K562 (cell line): ENCODE results near the gene ETS1. TPM values are rescaled to one million over a fixed set of nuclear protein-coding genes. Genes with fewer than 3 reads are reported as not detected.

Experiments used
- ATAC-seq: fragments of 200-7000 bp; cut with Tn5 transposase; 3 replicates; pipeline ENCODE4 v1.9.1; 2020; ENCODE audit warnings: moderate library complexity
- BruUV-seq: library from RNA; stranded (reverse); fragments of 400-500 nt; replicated peaks from 2 replicates; lab custom pipeline; 2021; lab: Mats Ljungman, UMichigan
- CTCF ChIA-PET: fragments of 300-600 bp; formaldehyde crosslinking; extraction: SDS; loops from one replicate; lab custom pipeline; 2021; ENCODE audit warnings: low intra/inter-chr PET ratio; lab: Yijun Ruan, JAX
- POLR2A ChIA-PET: fragments of 300-600, 350-650 bp; sonication (Branson Sonifier 250); formaldehyde crosslinking; extraction: SDS; loops from one replicate; lab custom pipeline; 2021; ENCODE audit warnings: antibody characterized with exemption, inconsistent platforms; lab: Yijun Ruan, JAX
- DNase-seq, 4 experiments: peaks; one replicate each; pipeline versions ENCODE4 v3.0.0 to v3.0.0-alpha.2; 2011 to 2018; ENCODE audit warnings: low spot score in 3 of 4, mixed read lengths in 3 of 4; ENCODE audit errors: extremely low read depth in 1 of 4
- FAIRE-seq: peaks from 2 replicates; lab custom pipeline; 2011; peaks lifted over from hg19 to GRCh38; lab: Jason Lieb, UNC
- H2AFZ ChIP-seq: 2 replicates; pipeline ENCODE4 v1.6.0; 2011; ENCODE audit warnings: low read depth, low read length, control low read depth, inconsistent platforms
- H3K27ac ChIP-seq: fragments of 200-600 bp; 3 replicates; pipeline ENCODE4 v1.8.0; 2011; ENCODE audit warnings: low read depth, mild to moderate bottlenecking, control low read depth, inconsistent platforms, low read length, moderate library complexity, mixed read lengths; ENCODE audit errors: extremely low read depth
- H3K27me3 ChIP-seq, 2 experiments: fragments of 300-600 bp in 1 of 2; 2 replicates in 1 of 2; 3 replicates in 1 of 2; pipeline versions ENCODE4 v1.6.0 to v1.8.0; 2011; ENCODE audit warnings: inconsistent platforms in 2 of 2, low read length in 2 of 2, mild to moderate bottlenecking in 1 of 2, mixed read lengths in 1 of 2, moderate library complexity in 1 of 2; ENCODE audit not compliant: control insufficient read depth in 2 of 2, insufficient read depth in 2 of 2
- H3K36me3 ChIP-seq: fragments of 300-600 bp; 3 replicates; pipeline ENCODE4 v1.8.0; 2011; ENCODE audit warnings: mild to moderate bottlenecking, low read length, inconsistent platforms; ENCODE audit not compliant: control insufficient read depth, insufficient read depth
- H3K4me1 ChIP-seq, 2 experiments: fragments of 200-600 bp in 1 of 2; replicated peaks in 1 of 2; 2 replicates in 1 of 2; 3 replicates in 1 of 2; pipeline versions ENCODE4 v1.5.1 to v1.8.0; 2011; ENCODE audit warnings: inconsistent platforms in 2 of 2, low read length in 2 of 2, mild to moderate bottlenecking in 1 of 2, mixed read lengths in 1 of 2, moderate library complexity in 1 of 2; ENCODE audit not compliant: control insufficient read depth in 2 of 2, insufficient read depth in 2 of 2
- H3K4me2 ChIP-seq: 2 replicates; pipeline ENCODE4 v1.6.1; 2011; ENCODE audit warnings: low read length, control low read depth, inconsistent platforms, mixed read lengths; ENCODE audit not compliant: insufficient read depth
- H3K4me3 ChIP-seq: fragments of 200-600 bp; sonication (generic), shearing (Covaris generic); 2 replicates; pipeline ENCODE4 v1.5.1; 2016; ENCODE audit warnings: control low read depth, inconsistent platforms
- H3K79me2 ChIP-seq: fragments of 200-600 bp; 3 replicates; pipeline ENCODE4 v1.8.0; 2011; ENCODE audit warnings: low read length, inconsistent platforms; ENCODE audit not compliant: control insufficient read depth, insufficient read depth
- H3K9ac ChIP-seq, 2 experiments: 2 replicates each; pipeline versions ENCODE4 v1.6.0 to v1.6.1; 2011; ENCODE audit warnings: low read depth in 2 of 2, low read length in 2 of 2, control low read depth in 1 of 2, inconsistent platforms in 1 of 2, mild to moderate bottlenecking in 1 of 2, mixed read lengths in 1 of 2; ENCODE audit not compliant: insufficient read depth in 1 of 2
- H3K9me1 ChIP-seq: one replicate; pipeline ENCODE4 v1.6.0; 2011; ENCODE audit warnings: inconsistent platforms, mild to moderate bottlenecking, low read length, moderate library complexity; ENCODE audit not compliant: control insufficient read depth, insufficient read depth
- H3K9me3 ChIP-seq: replicated peaks from 2 replicates; pipeline ENCODE4 v1.5.1; 2011; ENCODE audit warnings: low read depth, low read length, inconsistent platforms; ENCODE audit not compliant: control insufficient read depth, insufficient read depth
- H4K20me1 ChIP-seq: replicated peaks from 2 replicates; pipeline ENCODE4 v1.6.1; 2011; ENCODE audit warnings: low read length, inconsistent platforms, mixed read lengths; ENCODE audit not compliant: control insufficient read depth, insufficient read depth
- CBX5 ChIP-seq: IDR thresholded peaks from 2 replicates; pipeline ENCODE4 v1.6.1; 2014; ENCODE audit warnings: low read depth, borderline replicate concordance
- CHD4 ChIP-seq: fragments of 200-600 bp; sonication (generic); IDR thresholded peaks from 3 replicates; pipeline ENCODE4 v1.6.1; 2012; ENCODE audit warnings: low read depth, mild to moderate bottlenecking, mixed read lengths, low read length, inconsistent platforms; ENCODE audit not compliant: insufficient read depth, insufficient replicate concordance, poor library complexity, severe bottlenecking
- ELF4 ChIP-seq: fragments of 450-650 bp; formaldehyde crosslinking; IDR thresholded peaks from 2 replicates; pipeline ENCODE4 v1.4.0; 2022; ENCODE audit warnings: missing genetic modification characterization
- FOS ChIP-seq: IDR thresholded peaks from 3 replicates; pipeline ENCODE4 v1.6.1; 2011; ENCODE audit not compliant: insufficient read length; ENCODE audit errors: extremely low read depth
- MEF2D ChIP-seq: conservative IDR thresholded peaks from 2 replicates; pipeline ENCODE4 v1.6.1; 2016; ENCODE audit warnings: low read depth, missing genetic modification characterization, missing compliant biosample characterization
- NFE2 ChIP-seq: IDR thresholded peaks from 2 replicates; pipeline ENCODE4 v1.6.1; 2014; ENCODE audit warnings: antibody characterized with exemption, low read depth
- POLR3A ChIP-seq: IDR thresholded peaks from 2 replicates; pipeline ENCODE4 v1.6.1; 2011; ENCODE audit warnings: borderline replicate concordance, mild to moderate bottlenecking, moderate library complexity; ENCODE audit not compliant: insufficient read length, insufficient read depth; ENCODE audit errors: extremely low read depth
- PTRF ChIP-seq: fragments of 450-650 bp; IDR thresholded peaks from 2 replicates; pipeline ENCODE4 v1.6.1; 2016; ENCODE audit warnings: mild to moderate bottlenecking, missing genetic modification characterization, missing compliant biosample characterization
- RAD21 ChIP-seq, 2 experiments: fragments of 250-450 bp in 1 of 2; fragments of 450-650 bp in 1 of 2; sonication (Bioruptor Pico) in 1 of 2; formaldehyde crosslinking in 1 of 2; IDR thresholded peaks in 1 of 2; conservative IDR thresholded peaks in 1 of 2; 2 replicates each; pipeline versions ENCODE4 v1.4.0 to v1.8.0; 2020 to 2022; ENCODE audit warnings: mild to moderate bottlenecking in 2 of 2, moderate library complexity in 1 of 2
- TCF3 ChIP-seq: sonication (generic); formaldehyde crosslinking; IDR thresholded peaks from 2 replicates; pipeline ENCODE4 v1.4.0; 2020; ENCODE audit warnings: mild to moderate bottlenecking, missing genetic modification reagents
- TOE1 ChIP-seq, 2 experiments: fragments of 450-650 bp in 1 of 2; sonication (generic) in 1 of 2; formaldehyde crosslinking in 1 of 2; IDR thresholded peaks; 2 replicates each; pipeline versions ENCODE4 v1.7.1 to v1.8.0; 2016 to 2022; ENCODE audit warnings: borderline replicate concordance in 2 of 2, mild to moderate bottlenecking in 2 of 2, antibody characterized with exemption in 1 of 2, inconsistent platforms in 1 of 2, low read depth in 1 of 2, missing genetic modification reagents in 1 of 2, moderate library complexity in 1 of 2
- ZBTB12 ChIP-seq: fragments of 250-450 bp; sonication (Bioruptor Pico); IDR thresholded peaks from 2 replicates; pipeline ENCODE4 v1.4.0; 2020
- ZBTB33 ChIP-seq: sonication (generic); formaldehyde crosslinking; IDR thresholded peaks from 2 replicates; pipeline ENCODE4 v1.8.1; 2023; ENCODE audit warnings: mild to moderate bottlenecking, missing genetic modification reagents
- ZFP1 ChIP-seq: fragments of 450-650 bp; formaldehyde crosslinking; IDR thresholded peaks from 2 replicates; pipeline ENCODE4 v1.4.0; 2020; ENCODE audit warnings: mild to moderate bottlenecking, mixed read lengths
- ZNF707 ChIP-seq: fragments of 250-450 bp; sonication (Bioruptor Pico); conservative IDR thresholded peaks from 2 replicates; pipeline ENCODE4 v1.8.0; 2022; ENCODE audit warnings: inconsistent platforms, mild to moderate bottlenecking, moderate library complexity
- ZNF778 ChIP-seq: fragments of 450-650 bp; formaldehyde crosslinking; IDR thresholded peaks from 2 replicates; pipeline ENCODE4 v1.4.0; 2020; ENCODE audit warnings: mild to moderate bottlenecking, moderate library complexity
- WGBS: fragments of 100-300 bp; shearing (Covaris generic); methylation state at CpG from one replicate; pipeline ENCODE4 v1.1.6; 2016; ENCODE audit warnings: low coverage, mixed read lengths; ENCODE audit not compliant: insufficient coverage; ENCODE audit errors: missing lambda C conversion rate; 5-methylcytosine and 5-hydroxymethylcytosine counted together
- in situ Hi-C: fragments of 300-500 bp; cut with MboI; formaldehyde crosslinking; loops from 4 replicates; pipeline ENCODE4 v1.15.0; 2018; ENCODE audit warnings: inconsistent platforms, mixed read lengths
- intact Hi-C: fragments of 100-400 bp; cut with micrococcal nuclease; formaldehyde crosslinking; loops from 2 replicates; pipeline ENCODE4 v1.14.2; 2022
- polyA plus RNA-seq, 8 experiments: library from polyadenylated mRNA; depleted of rRNA in 4 of 8; stranded (reverse) in 5 of 8; unstranded in 3 of 8; fragments of >200 nt; fragmentation: Nextera tagmentation in 2 of 8; fragmentation: Illumina TruSeq in 1 of 8; extraction: Ambion mirVana in 2 of 8; extraction: Trizol in 1 of 8; gene quantifications; 2 replicates each; pipeline versions ENCODE4 v1.2.1 to v1.2.3, GENCODE V29; 2011 to 2014; ENCODE audit warnings: inconsistent platforms in 1 of 8, missing spikeins in 1 of 8
- total RNA-seq, 7 experiments: library from RNA; depleted of rRNA in 6 of 7; stranded (reverse); fragments of >200 nt in 6 of 7; fragmentation: Illumina TruSeq in 2 of 7; extraction: Trizol in 2 of 7; gene quantifications; 2 replicates each; pipeline versions ENCODE4 v1.2.1 to v1.2.3, GENCODE V29; 2011 to 2021; ENCODE audit warnings: low replicate concordance in 1 of 7
- TF ChIP-seq, protein P1 (sequence below): sonication (generic); formaldehyde crosslinking; IDR thresholded peaks from 2 replicates; pipeline ENCODE4 v1.8.0; 2022; ENCODE audit warnings: mild to moderate bottlenecking, missing genetic modification reagents, borderline replicate concordance

The ETS1 gene
- total and polyA plus RNA-seq, 9 of the 15 experiments (the other 6 are each of a cell fraction or from before 2014, with no cell fraction given) = 0.04 to 1.4 (median 0.23) TPM

DNA sequence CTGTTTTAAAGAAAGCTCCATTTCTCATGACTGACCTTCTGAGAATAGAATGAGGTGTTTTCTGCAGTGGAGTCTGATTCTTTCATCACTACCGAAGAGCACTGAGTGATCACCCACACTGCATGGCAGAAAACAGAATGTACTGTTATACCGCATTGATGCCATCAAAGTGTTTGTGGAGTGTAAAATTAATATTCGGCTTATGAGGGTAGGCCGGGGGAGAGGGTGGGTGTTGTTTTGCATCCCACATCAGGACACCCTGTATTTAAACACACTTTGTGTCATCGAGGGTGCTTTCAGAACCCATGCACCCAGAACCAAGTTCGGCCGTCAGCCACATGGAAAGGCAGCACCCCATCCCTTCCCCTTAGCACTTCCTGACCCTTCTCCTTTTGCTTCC, 41.3 kb upstream of the ETS1 start:
- H3K79me2 ChIP-seq = no peaks in the 10 kb centered on the region
- H3K4me3 ChIP-seq = no peak overlapping the region
- H3K27me3 ChIP-seq = no peaks in the 10 kb centered on the region
- in situ Hi-C loops (loop anchor here (10.0 to 25.0 kb wide), 2 partner anchors 454 to 591 kb away; no protein-coding TSS in a partner anchor), intact Hi-C loops (no loop called here)
- 5% methylated on average over 7 of the region's 7 CpGs for WGBS
- H3K9me3 ChIP-seq = no peaks in the 10 kb centered on the region
- no peak for DNase-seq
- no peak overlapping the region for H3K27ac ChIP-seq
- FAIRE-seq = no peak
- H4K20me1 ChIP-seq = no peaks in the 10 kb centered on the region
- no TSS peak for BruUV-seq
- H2AFZ ChIP-seq = no peak overlapping the region
- H3K9me1 ChIP-seq = no peaks in the 10 kb centered on the region
- ChIA-PET POLR2A (interaction anchor here (0.7 kb wide), 1 partner anchor 336 kb away, joined by 5 read pairs; no protein-coding TSS in a partner anchor), CTCF (no interaction called here)
- ATAC-seq = no peak
- no peak overlapping the region for H3K4me2 ChIP-seq
- H3K9ac ChIP-seq = no peak overlapping the region
- no peaks in the 10 kb centered on the region for H3K36me3 ChIP-seq
- H3K4me1 ChIP-seq = no peaks in the 10 kb centered on the region
- TF ChIP-seq ZNF778 (CRISPR knock-in tag) (no peak), PTRF (no peak), ZNF707 (CRISPR knock-in tag) (no peak), RAD21 (CRISPR knock-in tag; conservative IDR thresholded peaks at IDR 0.05 in 1 of 2, IDR thresholded peaks at IDR 0.05 in 1 of 2) (no peak), ZFP1 (CRISPR knock-in tag) (no peak), CBX5 (no peak), ELF4 (no peak), NFE2 (no peak), TCF3 (CRISPR knock-in tag) (no peak), ZBTB12 (CRISPR knock-in tag) (no peak), FOS (no peak), POLR3A (no peak), CHD4 (no peak), MEF2D (tag) (no peak), ZBTB33 (no peak), TOE1 (IDR thresholded peaks at IDR 0.05; ENCODE audit: borderline replicate concordance) (no peak), TOE1 (CRISPR knock-in tag; IDR thresholded peaks at IDR 0.05; ENCODE audit: borderline replicate concordance, low read depth) (no peak)
- TF ChIP-seq, protein P1, sequence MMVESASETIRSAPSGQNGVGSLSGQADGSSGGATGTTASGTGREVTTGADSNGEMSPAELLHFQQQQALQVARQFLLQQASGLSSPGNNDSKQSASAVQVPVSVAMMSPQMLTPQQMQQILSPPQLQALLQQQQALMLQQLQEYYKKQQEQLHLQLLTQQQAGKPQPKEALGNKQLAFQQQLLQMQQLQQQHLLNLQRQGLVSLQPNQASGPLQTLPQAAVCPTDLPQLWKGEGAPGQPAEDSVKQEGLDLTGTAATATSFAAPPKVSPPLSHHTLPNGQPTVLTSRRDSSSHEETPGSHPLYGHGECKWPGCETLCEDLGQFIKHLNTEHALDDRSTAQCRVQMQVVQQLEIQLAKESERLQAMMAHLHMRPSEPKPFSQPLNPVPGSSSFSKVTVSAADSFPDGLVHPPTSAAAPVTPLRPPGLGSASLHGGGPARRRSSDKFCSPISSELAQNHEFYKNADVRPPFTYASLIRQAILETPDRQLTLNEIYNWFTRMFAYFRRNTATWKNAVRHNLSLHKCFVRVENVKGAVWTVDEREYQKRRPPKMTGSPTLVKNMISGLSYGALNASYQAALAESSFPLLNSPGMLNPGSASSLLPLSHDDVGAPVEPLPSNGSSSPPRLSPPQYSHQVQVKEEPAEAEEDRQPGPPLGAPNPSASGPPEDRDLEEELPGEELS (CRISPR knock-in tag) = no peak
